HG02571 (cell line): Measurements from ENCODE around the gene SHISAL1.

Experiments
- ATAC-seq: cut with Tn5 transposase; IDR thresholded peaks from one replicate; pipeline ENCODE4 v1.9.1; 2021; ENCODE audit warnings: mild to moderate bottlenecking, moderate library complexity; ENCODE audit not compliant: unreplicated experiment

SHISAL1 gene

DNA sequence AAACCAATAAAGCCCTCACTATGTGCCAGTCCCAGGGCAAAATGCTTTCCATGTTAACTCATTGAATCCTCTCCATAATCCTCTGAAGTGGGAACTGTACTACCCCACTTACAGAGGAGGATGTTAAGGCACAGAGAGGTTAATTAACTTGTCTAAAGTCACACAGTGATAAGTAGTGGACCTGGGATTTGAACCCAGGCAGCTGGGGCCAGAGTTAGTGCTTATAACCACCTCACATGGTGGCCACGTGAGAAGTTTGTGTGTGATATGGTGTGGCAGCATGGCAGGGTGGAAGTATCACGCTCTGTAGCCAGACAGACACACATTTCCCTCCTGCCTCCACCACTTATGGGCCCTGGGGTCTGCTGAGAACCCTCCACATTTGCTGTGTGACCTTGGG, 115.5 kb downstream of the SHISAL1 start:
- no peak for ATAC-seq

DNA sequence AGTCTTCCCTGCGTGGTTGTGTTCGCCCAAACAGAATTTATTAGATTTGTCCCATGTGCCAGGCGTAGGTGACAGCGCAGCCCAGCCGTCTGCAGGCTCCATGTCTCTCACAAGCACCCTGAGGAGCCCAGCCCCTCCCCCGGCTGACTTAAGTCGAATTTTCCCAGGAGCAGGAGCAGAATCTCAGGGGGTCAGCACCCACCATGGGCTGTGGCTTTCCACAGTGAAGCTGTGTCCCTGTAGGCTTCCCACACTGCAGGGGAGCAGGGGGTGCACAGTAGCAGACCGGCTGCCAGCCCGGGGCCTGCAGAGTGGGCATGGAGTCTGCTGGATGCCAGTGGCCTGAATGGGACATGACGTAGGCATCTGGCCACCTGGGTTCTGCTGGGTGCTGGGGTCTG, 116.0 kb downstream of the SHISAL1 start:
- ATAC-seq, result no peak

- ATAC-seq, result no peak
These were observed 116.5 kb downstream of the SHISAL1 start for GRCh38 chr22:44196241-44196640.

- no peak for ATAC-seq
These were observed 117.4 kb downstream of the SHISAL1 start for GRCh38 chr22:44195189-44195871.

- ATAC-seq, result no peak
These were observed 118.2 kb downstream of the SHISAL1 start for GRCh38 chr22:44194569-44194968.
